H1 (cell line): ENCODE measurements around the gene THRB. TPM values are rescaled to one million over a fixed set of nuclear protein-coding genes. Genes with fewer than 3 reads are reported as not detected.

Experiments
- CTCF ChIA-PET: fragments of 300-600 bp; sonication (Branson Sonifier 250); formaldehyde crosslinking; loops from one replicate; lab custom pipeline; 2021; ENCODE audit not compliant: partially characterized antibody; lab: Charles Lee
- POLR2A ChIA-PET: fragments of 300-600 bp; sonication (Branson Sonifier 250); formaldehyde crosslinking; loops from one replicate; lab custom pipeline; 2021; ENCODE audit warnings: inconsistent platforms; ENCODE audit not compliant: partially characterized antibody; lab: Charles Lee
- DNase-seq, 2 experiments: peaks; one replicate each; pipeline versions ENCODE4 v3.0.0 to v3.0.0-alpha.2; 2010 to 2022; ENCODE audit warnings: low spot score in 2 of 2, low read depth in 1 of 2, mixed read lengths in 1 of 2
- FAIRE-seq: peaks from 2 replicates; lab custom pipeline; 2011; peaks lifted over from hg19 to GRCh38; lab: Jason Lieb, UNC
- H2AFZ ChIP-seq: 2 replicates; pipeline ENCODE4 v1.8.1; 2012; ENCODE audit warnings: low read length, inconsistent platforms
- H2AK5ac ChIP-seq: 2 replicates; pipeline ENCODE4 v1.6.1; 2013; ENCODE audit warnings: low read depth, low read length
- H2BK120ac ChIP-seq: replicated peaks from 2 replicates; pipeline ENCODE3; 2013; ENCODE audit warnings: low read depth, low read length, inconsistent platforms
- H2BK12ac ChIP-seq: 2 replicates; pipeline ENCODE4 v1.6.1; 2013; ENCODE audit warnings: low read depth, low read length
- H2BK15ac ChIP-seq: 2 replicates; pipeline ENCODE4 v1.6.1; 2013; ENCODE audit warnings: low read length
- H2BK20ac ChIP-seq: 2 replicates; pipeline ENCODE4 v1.6.1; 2013; ENCODE audit warnings: low read length
- H2BK5ac ChIP-seq: 2 replicates; pipeline ENCODE4 v1.6.1; 2013; ENCODE audit warnings: low read depth, low read length
- H3K14ac ChIP-seq: 2 replicates; pipeline ENCODE4 v1.6.1; 2013; ENCODE audit warnings: inconsistent platforms; ENCODE audit not compliant: insufficient read length
- H3K18ac ChIP-seq: 2 replicates; pipeline ENCODE4 v1.6.1; 2013; ENCODE audit warnings: low read length; ENCODE audit errors: extremely low read depth
- H3K23ac ChIP-seq: 2 replicates; pipeline ENCODE4 v1.6.1; 2013; ENCODE audit warnings: inconsistent platforms; ENCODE audit not compliant: insufficient read length
- H3K23me2 ChIP-seq: 2 replicates; pipeline ENCODE4 v1.6.1; 2013; ENCODE audit warnings: low read depth, low read length
- H3K27ac ChIP-seq: 2 replicates; pipeline ENCODE4 v1.6.1; 2011; ENCODE audit warnings: low read depth, low read length, inconsistent platforms
- H3K27me3 ChIP-seq, 4 experiments: replicated peaks in 1 of 4; 1 replicate in 1 of 4; 2 replicates in 3 of 4; pipeline versions ENCODE4 v1.6.1 to v1.8.1; 2011 to 2013; ENCODE audit warnings: low read length in 3 of 4, mild to moderate bottlenecking in 3 of 4, inconsistent platforms in 2 of 4, mixed read lengths in 2 of 4, moderate library complexity in 1 of 4; ENCODE audit not compliant: control insufficient read depth in 3 of 4, insufficient read depth in 3 of 4; ENCODE audit errors: extremely low read depth in 1 of 4
- H3K36me3 ChIP-seq, 4 experiments: 2 replicates each; pipeline versions ENCODE4 v1.6.1 to v1.8.1; 2011 to 2013; ENCODE audit warnings: mild to moderate bottlenecking in 4 of 4, low read length in 3 of 4, moderate library complexity in 2 of 4, control low read depth in 1 of 4, inconsistent platforms in 1 of 4; ENCODE audit not compliant: insufficient read depth in 4 of 4, control insufficient read depth in 2 of 4
- H3K4ac ChIP-seq: replicated peaks from 2 replicates; pipeline ENCODE3; 2013; ENCODE audit warnings: low read length, low read depth, mixed read lengths, inconsistent platforms; ENCODE audit not compliant: insufficient read length
- H3K4me1 ChIP-seq, 4 experiments: replicated peaks in 1 of 4; 1 replicate in 1 of 4; 2 replicates in 3 of 4; pipeline versions ENCODE4 v1.6.1 to v1.8.1; 2011 to 2013; ENCODE audit warnings: low read length in 3 of 4, inconsistent platforms in 2 of 4, mixed read lengths in 1 of 4; ENCODE audit not compliant: insufficient read depth in 4 of 4, control insufficient read depth in 3 of 4
- H3K4me2 ChIP-seq, 2 experiments: 2 replicates each; pipeline versions ENCODE4 v1.6.1 to v1.8.1; 2011 to 2013; ENCODE audit warnings: low read depth in 2 of 2, low read length in 2 of 2, control low read depth in 1 of 2, inconsistent platforms in 1 of 2, mild to moderate bottlenecking in 1 of 2; ENCODE audit not compliant: insufficient read depth in 1 of 2
- H3K4me3 ChIP-seq, 4 experiments: fragments of 200-600, 300-600 bp in 1 of 4; sonication (generic), shearing (Covaris generic), sonication (Bioruptor Twin) in 1 of 4; 2 replicates each; pipeline versions ENCODE4 v1.5.1 to v1.8.1; 2011 to 2016; ENCODE audit warnings: low read length in 4 of 4, low read depth in 3 of 4, control low read depth in 2 of 4, inconsistent platforms in 2 of 4, mild to moderate bottlenecking in 2 of 4, mixed read lengths in 1 of 4, moderate library complexity in 1 of 4; ENCODE audit not compliant: insufficient read depth in 2 of 4; ENCODE audit errors: extremely low read depth in 1 of 4
- H3K56ac ChIP-seq: replicated peaks from 2 replicates; pipeline ENCODE3; 2013; ENCODE audit warnings: low read depth, mild to moderate bottlenecking, mixed read lengths, low read length, inconsistent platforms; ENCODE audit not compliant: insufficient read length
- H3K79me1 ChIP-seq: 2 replicates; pipeline ENCODE4 v1.6.1; 2013; ENCODE audit warnings: low read depth, low read length, control low read depth
- H3K79me2 ChIP-seq, 2 experiments: 2 replicates each; pipeline versions ENCODE4 v1.6.1 to v1.8.1; 2012 to 2013; ENCODE audit warnings: low read length in 2 of 2, mild to moderate bottlenecking in 2 of 2, inconsistent platforms in 1 of 2; ENCODE audit not compliant: insufficient read depth in 2 of 2, control insufficient read depth in 1 of 2
- H3K9ac ChIP-seq, 4 experiments: replicated peaks in 1 of 4; 1 replicate in 1 of 4; 2 replicates in 3 of 4; pipeline versions ENCODE4 v1.6.1 to v1.8.1; 2011 to 2013; ENCODE audit warnings: low read depth in 3 of 4, low read length in 3 of 4, control low read depth in 2 of 4, mild to moderate bottlenecking in 2 of 4, moderate library complexity in 2 of 4, inconsistent platforms in 1 of 4; ENCODE audit errors: extremely low read depth in 1 of 4
- H3K9me3 ChIP-seq, 2 experiments: 2 replicates each; pipeline versions ENCODE4 v1.6.1 to v1.8.1; 2012 to 2013; ENCODE audit warnings: mild to moderate bottlenecking in 2 of 2, moderate library complexity in 2 of 2, control low read depth in 1 of 2, inconsistent platforms in 1 of 2, low read depth in 1 of 2, low read length in 1 of 2, mixed read lengths in 1 of 2; ENCODE audit not compliant: insufficient read depth in 2 of 2
- H4K20me1 ChIP-seq, 2 experiments: replicated peaks in 1 of 2; 2 replicates each; pipeline versions ENCODE3 to v1.8.1; 2011 to 2013; ENCODE audit warnings: inconsistent platforms in 2 of 2, low read length in 2 of 2, mild to moderate bottlenecking in 1 of 2; ENCODE audit not compliant: insufficient read depth in 2 of 2, control insufficient read depth in 1 of 2
- H4K5ac ChIP-seq: 2 replicates; pipeline ENCODE4 v1.6.1; 2013; ENCODE audit warnings: low read length, low read depth, mixed read lengths, inconsistent platforms; ENCODE audit not compliant: insufficient read length
- H4K8ac ChIP-seq: 2 replicates; pipeline ENCODE4 v1.8.0; 2013; ENCODE audit warnings: mild to moderate bottlenecking, moderate library complexity, low read length, inconsistent platforms; ENCODE audit not compliant: insufficient read depth; ENCODE audit errors: extremely low read depth
- H4K91ac ChIP-seq: replicated peaks from 2 replicates; pipeline ENCODE3; 2013; ENCODE audit warnings: low read length, mixed read lengths, inconsistent platforms; ENCODE audit not compliant: insufficient read length
- ATF2 ChIP-seq: IDR thresholded peaks from 2 replicates; pipeline ENCODE4 v1.6.1; 2012; ENCODE audit warnings: low read length, inconsistent platforms
- BACH1 ChIP-seq: IDR thresholded peaks from 2 replicates; pipeline ENCODE4 v1.6.1; 2012; ENCODE audit warnings: low read length, improper control_type of control experiment
- JUN ChIP-seq: IDR thresholded peaks from 2 replicates; pipeline ENCODE4 v1.6.1; 2011; ENCODE audit warnings: low read depth, mild to moderate bottlenecking, improper control_type of control experiment, low read length
- MAFK ChIP-seq: IDR thresholded peaks from 2 replicates; pipeline ENCODE4 v1.6.1; 2012; ENCODE audit warnings: low read depth, mild to moderate bottlenecking, improper control_type of control experiment, low read length
- POLR2A ChIP-seq, 2 experiments: IDR thresholded peaks; 1 replicate in 1 of 2; 2 replicates in 1 of 2; pipeline ENCODE4 v1.6.1; 2011; ENCODE audit warnings: low read depth in 2 of 2, low read length in 2 of 2, mild to moderate bottlenecking in 2 of 2; ENCODE audit errors: control extremely low read depth in 1 of 2
- POU5F1 ChIP-seq: IDR thresholded peaks from 2 replicates; pipeline ENCODE4 v1.6.1; 2011; ENCODE audit warnings: low read depth, mild to moderate bottlenecking, low read length, moderate library complexity
- RAD21 ChIP-seq, 2 experiments: IDR thresholded peaks in 1 of 2; conservative IDR thresholded peaks in 1 of 2; 2 replicates each; pipeline ENCODE4 v1.6.1; 2011; ENCODE audit warnings: low read depth in 2 of 2, low read length in 2 of 2, improper control_type of control experiment in 1 of 2, inconsistent platforms in 1 of 2, mild to moderate bottlenecking in 1 of 2, moderate library complexity in 1 of 2
- RBBP5 ChIP-seq: IDR thresholded peaks from 2 replicates; pipeline ENCODE4 v1.7.1; 2012; ENCODE audit warnings: low read depth, mild to moderate bottlenecking, inconsistent platforms, low read length, moderate library complexity, borderline replicate concordance
- RXRA ChIP-seq: IDR thresholded peaks from 2 replicates; pipeline ENCODE4 v1.6.1; 2011; ENCODE audit warnings: low read depth, mild to moderate bottlenecking, low read length, moderate library complexity; ENCODE audit not compliant: insufficient read depth
- SIN3A ChIP-seq, 2 experiments: IDR thresholded peaks in 1 of 2; conservative IDR thresholded peaks in 1 of 2; 2 replicates each; pipeline ENCODE4 v1.6.1; 2011 to 2012; ENCODE audit warnings: low read length in 2 of 2, improper control_type of control experiment in 1 of 2, low read depth in 1 of 2, mild to moderate bottlenecking in 1 of 2
- WGBS, 2 experiments: shearing (Covaris generic) in 1 of 2; methylation state at CpG; one replicate each; pipeline versions ENCODE4 v1.1.6 to v1.1.7; 2013 to 2015; ENCODE audit warnings: low lambda C conversion rate in 2 of 2, mixed read lengths in 2 of 2, inconsistent platforms in 1 of 2, low coverage in 1 of 2, missing lambda C conversion rate in 1 of 2; ENCODE audit not compliant: insufficient replicate concordance in 2 of 2, insufficient coverage in 1 of 2, insufficient read length in 1 of 2; ENCODE audit errors: extremely low coverage in 1 of 2, missing lambda C conversion rate in 1 of 2; 5-methylcytosine and 5-hydroxymethylcytosine counted together
- polyA plus RNA-seq, 7 experiments: library from polyadenylated mRNA; depleted of rRNA in 3 of 7; stranded (reverse) in 5 of 7; unstranded in 2 of 7; fragments of >200 nt in 5 of 7; fragments of 200-250 nt in 2 of 7; gene quantifications; 1 replicate in 5 of 7; 2 replicates in 1 of 7; 4 replicates in 1 of 7; pipeline versions ENCODE4 v1.2.1 to v1.2.3, GENCODE V29; 2011 to 2013; ENCODE audit warnings: missing spikeins in 2 of 7, mixed read lengths in 2 of 7
- total RNA-seq: library from RNA; stranded (reverse); fragmentation: NEBNext Ultra II Directional; extraction: Animal tissue kit (Norgen Biotek cat#: 25700); gene quantifications from 2 replicates; pipeline ENCODE4 v1.2.1, GENCODE V29; 2021
- TF ChIP-seq, protein P1 (sequence below): IDR thresholded peaks from 2 replicates; pipeline ENCODE4 v1.6.1; 2012; ENCODE audit warnings: inconsistent platforms
- TF ChIP-seq, protein P2 (sequence below): IDR thresholded peaks from 2 replicates; pipeline ENCODE4 v1.6.1; 2012; ENCODE audit warnings: inconsistent platforms

THRB gene
- total and polyA plus RNA-seq, 2 of the 8 experiments (the other 6 are each of a cell fraction or from before 2014, with no cell fraction given): 0.98 to 3.9 TPM

- Histone ChIP-seq H3K27ac (no peak overlapping the region), H4K8ac (no peak overlapping the region), H2BK12ac (no peak overlapping the region), H3K9ac (no peak overlapping the region), H3K79me2 (no peaks in the 10 kb centered on the region), H3K79me1 (no peaks in the 10 kb centered on the region), H2BK120ac (no peak overlapping the region), H3K18ac (no peak overlapping the region), H2BK5ac (no peak overlapping the region), H3K4me2 (no peak overlapping the region), H2BK20ac (no peak overlapping the region), H3K4me3 (no peak overlapping the region), H3K14ac (no peak overlapping the region), H2AFZ (no peak overlapping the region), H4K91ac (no peak overlapping the region), H3K23ac (no peak overlapping the region), H4K20me1 (no peaks in the 10 kb centered on the region), H4K5ac (no peak overlapping the region), H2AK5ac (no peak overlapping the region), H3K27me3 (no peaks in the 10 kb centered on the region), H3K36me3 (no peaks in the 10 kb centered on the region), H3K4me1 (no peaks in the 10 kb centered on the region), H3K4ac (no peak overlapping the region), H3K23me2 (no peaks in the 10 kb centered on the region), H3K56ac (no peak overlapping the region), H3K9me3 (no peaks in the 10 kb centered on the region), H2BK15ac (no peak overlapping the region)
- FAIRE-seq (no peak), DNase-seq (no peak)
- 95% methylated on average over 1 of the region's 1 CpG; no CpG with 5 or more reads in 1 of the 2 experiments for WGBS, 2 experiments
- POLR2A ChIA-PET: no interaction called here
- CTCF ChIA-PET: interaction anchor here (0.7 to 2.3 kb wide), 9 partner anchors 9 to 563 kb away, joined by 3 to 7 read pairs (median 4); no protein-coding TSS in a partner anchor
- TF ChIP-seq ATF2 (no peak), BACH1 (no peak), MAFK (no peak), JUN (no peak), POU5F1 (no peak), RXRA (no peak), POLR2A (IDR thresholded peaks at IDR 0.05; ENCODE audit: control extremely low read depth in 1 of 2, low read depth in 2 of 2, low read length in 2 of 2) (no peak), RAD21 (IDR thresholded peaks at IDR 0.05 in 1 of 2, conservative IDR thresholded peaks at IDR 0.05 in 1 of 2; ENCODE audit: low read depth in 2 of 2, low read length in 2 of 2) (no peak), RBBP5 (no peak), SIN3A (conservative IDR thresholded peaks at IDR 0.05 in 1 of 2, IDR thresholded peaks at IDR 0.05 in 1 of 2; ENCODE audit: low read depth in 1 of 2, low read length in 2 of 2) (no peak)
- TF ChIP-seq, protein P1, sequence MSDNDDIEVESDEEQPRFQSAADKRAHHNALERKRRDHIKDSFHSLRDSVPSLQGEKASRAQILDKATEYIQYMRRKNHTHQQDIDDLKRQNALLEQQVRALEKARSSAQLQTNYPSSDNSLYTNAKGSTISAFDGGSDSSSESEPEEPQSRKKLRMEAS: no peak
- TF ChIP-seq, protein P2, sequence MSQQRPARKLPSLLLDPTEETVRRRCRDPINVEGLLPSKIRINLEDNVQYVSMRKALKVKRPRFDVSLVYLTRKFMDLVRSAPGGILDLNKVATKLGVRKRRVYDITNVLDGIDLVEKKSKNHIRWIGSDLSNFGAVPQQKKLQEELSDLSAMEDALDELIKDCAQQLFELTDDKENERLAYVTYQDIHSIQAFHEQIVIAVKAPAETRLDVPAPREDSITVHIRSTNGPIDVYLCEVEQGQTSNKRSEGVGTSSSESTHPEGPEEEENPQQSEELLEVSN: no peak
Observed at GRCh38 chr3:24117508-24117907, 377.1 kb downstream of the THRB start.
